GM19035 (cell line): ENCODE measurements around the gene SCO2.

Experiments used
- ATAC-seq: cut with Tn5 transposase; IDR thresholded peaks from one replicate; pipeline ENCODE4 v1.9.1; 2021; ENCODE audit not compliant: unreplicated experiment

Gene SCO2

DNA sequence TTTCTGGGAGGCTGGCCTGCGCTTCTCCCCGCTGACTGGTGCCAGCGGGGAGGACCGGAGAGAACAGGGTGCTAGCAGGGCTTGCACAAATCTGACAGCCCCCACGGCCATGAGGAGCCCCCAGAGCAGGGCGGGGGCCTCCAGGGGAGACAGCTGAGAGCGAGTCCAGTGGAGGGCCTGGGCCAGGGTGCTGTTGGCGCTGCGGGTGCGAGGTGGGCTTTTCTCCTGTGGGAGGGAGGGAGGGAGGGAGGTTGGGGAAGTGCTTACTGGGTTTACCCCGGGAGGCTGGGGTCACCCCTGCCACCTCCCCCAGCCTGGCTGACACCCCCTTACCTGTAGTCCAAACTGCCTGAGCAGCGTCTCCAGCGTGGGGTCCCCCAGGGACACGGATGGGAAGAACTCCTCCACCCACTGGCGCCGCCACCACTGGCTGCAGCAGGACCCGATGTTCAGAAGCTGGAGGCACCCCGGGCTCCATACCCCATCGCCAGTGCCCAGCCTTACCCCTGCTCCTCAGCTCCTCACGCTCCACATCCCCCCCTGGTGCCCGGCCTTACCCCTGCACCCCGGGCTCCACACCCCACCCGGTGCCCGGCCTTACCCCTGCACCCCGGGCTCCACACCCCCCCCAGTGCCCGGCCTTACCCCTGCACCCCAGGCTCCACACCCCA lies 21.8 kb downstream of the SCO2 start:
- no peak for ATAC-seq

DNA sequence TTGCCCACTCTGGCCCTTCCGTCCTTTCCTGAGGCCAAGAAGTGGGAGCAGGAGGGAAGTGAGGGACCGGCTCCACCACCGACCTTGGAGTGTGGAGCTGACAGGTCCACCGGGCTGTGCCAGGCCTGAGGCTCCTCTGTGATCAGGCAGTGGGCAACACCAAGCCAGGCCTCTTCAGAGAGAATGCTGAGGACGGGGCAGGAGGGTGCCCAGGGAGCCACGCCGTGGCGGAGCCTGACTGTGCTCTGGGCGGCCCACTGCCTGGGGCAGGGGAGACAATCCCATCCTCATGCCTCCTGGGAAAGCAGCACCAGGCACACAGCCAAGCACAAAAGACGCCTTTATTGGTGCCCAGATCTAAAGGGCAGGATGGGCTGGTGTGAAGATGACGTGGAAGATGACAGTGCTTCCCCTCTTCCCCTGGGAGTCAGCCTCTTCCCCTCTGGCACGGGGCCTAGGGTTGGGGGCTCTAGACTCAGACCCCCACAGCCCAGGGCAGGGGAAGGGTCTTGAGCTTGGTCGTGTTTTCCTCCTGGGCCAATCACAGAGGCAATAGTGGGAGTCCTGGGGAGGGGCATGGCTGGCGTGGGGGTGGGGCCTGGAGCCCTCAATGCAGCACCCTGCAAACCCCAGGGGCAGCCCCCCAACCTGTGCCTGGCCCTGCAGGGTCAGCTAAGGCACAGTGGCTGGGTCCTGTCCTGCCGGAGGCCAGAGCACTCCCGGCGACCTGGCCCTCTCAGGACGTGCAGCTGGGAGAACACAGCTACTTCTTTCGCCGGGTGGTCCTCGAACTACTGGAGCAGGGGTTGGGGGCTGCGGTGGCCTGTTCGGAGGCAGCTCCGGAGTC lies 22.5 kb downstream of the SCO2 start:
- no peak for ATAC-seq

DNA sequence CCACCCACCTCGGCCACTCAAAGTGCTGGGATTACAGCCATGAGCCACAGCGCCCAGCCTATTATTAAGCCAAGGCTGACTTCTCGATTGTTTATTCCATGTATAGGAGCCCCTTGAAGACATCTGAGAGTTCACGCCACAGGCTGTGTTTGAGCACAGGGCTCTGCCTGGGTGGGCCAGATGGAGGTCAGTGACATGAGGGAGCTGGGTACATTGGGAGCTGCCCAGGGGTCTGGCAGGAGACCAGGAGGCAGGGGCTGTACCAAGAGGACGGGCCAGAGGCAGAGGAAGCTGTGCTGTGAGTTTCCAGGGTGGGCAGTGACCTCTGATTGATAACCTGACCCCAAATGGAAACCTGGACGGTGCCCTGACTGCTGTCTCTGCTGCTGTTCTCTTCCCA lies 23.3 kb downstream of the SCO2 start:
- ATAC-seq: no peak

DNA sequence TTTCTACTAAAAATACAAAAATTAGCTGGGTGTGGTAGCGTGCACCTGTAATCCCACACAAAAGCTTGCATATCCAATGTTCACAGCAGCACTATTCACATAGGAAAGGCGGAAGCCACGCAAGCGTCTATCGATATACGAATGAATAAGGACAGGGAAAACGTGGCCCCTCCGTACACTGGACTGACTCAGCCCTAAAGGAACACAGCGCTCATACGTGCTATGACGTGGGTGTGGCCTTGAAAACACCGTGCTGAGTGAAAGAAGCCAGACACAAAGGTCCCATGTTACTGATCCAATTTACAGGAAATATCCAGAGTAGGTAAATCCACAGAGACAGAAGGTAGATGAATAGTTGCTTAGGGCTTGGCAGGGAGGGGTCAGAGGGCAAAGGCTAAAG lies 24.9 kb downstream of the SCO2 start:
- ATAC-seq: no peak

DNA sequence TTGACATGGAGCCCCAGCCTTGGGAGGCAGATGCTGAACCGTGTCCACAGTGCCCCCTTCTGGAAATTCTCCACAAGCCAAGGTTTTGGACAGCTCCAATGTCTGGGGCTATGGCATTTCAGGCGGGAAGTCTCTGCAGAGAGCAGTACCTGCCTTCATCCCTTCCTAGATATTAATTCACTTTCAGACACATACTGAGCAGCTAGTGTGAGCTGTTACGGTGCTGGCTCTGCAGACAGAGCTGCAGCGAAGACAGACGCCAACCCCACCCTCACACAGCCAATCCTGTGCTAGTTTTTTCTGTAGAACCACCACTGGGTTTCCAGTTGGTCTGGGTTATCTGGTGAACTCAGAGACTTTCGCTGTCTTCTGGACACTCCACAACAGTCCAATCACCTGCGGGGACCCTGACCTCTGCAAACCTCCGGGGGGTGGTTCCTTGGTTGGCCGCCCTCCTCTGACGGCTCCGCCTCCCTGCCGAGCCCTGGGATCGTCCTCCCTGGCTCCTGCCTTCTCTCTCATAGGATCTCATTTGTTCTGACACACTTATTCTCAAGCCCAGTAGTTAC lies 27.0 kb downstream of the SCO2 start:
- ATAC-seq: no peak

DNA sequence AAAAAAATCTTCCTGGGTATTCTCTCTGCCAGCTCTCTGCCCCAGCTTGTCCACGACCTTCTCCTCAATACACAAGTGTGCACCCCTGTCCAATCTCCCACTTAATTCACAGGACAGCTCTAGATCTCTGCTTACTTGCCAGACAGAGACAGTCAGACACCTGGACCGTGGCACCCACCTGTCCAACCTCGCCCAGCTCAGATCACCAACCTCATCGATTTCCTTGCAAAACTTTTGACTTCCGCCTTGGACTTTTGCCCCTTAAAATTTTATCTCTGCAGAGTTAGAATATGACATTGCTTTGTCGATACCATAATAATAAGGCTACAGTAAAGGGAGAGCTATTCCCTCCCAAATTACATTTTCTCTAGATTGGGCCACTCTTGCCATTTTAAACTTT lies 28.3 kb downstream of the SCO2 start:
- no peak for ATAC-seq

DNA sequence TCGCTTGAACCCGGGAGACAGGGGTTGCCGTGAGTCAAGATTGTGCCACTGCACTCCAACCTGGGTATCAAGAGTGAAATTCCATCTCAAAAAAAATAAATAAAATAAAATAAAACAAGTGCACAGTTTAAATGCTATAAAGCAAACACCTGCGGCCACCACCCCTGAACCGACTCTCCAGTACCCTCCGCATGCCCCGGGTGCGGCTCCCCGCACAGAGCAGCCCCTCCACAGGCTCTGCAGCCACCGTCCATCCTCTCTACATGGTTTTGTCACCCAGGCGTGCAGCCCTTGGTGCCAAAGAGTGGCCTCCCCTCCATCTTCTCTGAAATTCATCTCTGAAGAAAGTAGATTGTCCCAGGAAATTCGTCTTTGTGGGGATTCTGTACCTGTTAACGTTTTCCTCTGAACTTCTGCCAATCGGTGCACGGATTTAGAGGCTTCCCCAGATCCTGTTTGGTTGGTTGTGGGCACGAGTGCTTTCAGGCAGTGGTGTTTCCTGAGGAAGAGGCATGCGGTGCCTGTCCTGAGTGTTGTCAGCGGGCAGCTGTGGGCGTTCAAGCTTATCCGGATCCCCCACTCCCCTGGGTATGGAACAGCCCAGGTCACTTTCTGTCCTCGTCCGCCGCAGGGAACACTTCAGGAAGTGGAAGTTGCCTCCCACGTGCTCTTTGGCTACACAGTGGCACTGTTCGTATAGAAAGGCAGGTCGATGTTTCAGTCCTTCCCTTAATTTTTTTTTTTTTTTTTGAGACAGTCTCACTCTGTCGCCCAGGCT lies 34.7 kb downstream of the SCO2 start:
- no peak for ATAC-seq

DNA sequence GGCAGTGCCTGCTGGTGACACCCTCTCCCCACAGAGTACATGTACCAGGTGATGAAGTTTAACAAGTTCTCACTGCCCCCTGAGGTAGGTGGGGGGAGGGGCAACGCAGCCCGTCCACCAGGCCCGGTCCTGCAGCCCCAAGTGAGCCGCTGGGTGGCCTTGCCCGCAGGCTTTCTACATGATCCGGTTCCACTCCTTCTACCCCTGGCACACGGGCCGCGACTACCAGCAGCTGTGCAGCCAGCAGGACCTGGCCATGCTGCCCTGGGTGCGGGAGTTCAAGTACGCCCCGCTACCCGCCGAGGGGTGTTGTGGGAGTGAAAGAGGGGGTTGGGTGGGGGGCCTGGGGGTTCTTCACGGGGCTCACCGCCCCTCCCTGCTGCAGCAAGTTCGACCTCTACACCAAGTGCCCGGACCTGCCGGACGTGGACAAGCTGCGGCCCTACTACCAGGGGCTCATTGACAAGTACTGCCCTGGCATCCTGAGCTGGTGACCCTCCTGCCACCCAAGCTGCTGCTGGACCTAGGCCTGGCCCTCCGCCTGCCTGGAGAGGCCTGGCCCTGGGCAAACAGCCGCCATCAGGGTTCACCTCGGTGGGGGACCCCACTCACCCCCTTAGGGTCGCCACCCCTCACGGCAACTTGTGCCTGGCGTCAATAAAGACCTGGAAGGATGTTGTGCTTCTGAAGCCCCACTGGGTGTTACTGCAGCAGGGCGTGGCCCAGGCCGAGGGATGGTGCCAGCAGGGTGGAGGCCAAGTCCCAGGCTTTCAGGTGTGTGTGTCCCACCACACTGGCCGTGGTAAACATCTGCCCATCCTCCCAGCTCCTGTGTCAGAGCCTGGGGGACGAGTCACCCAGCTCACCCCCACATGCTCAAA lies 35.8 kb downstream of the SCO2 start:
- no peak for ATAC-seq

DNA sequence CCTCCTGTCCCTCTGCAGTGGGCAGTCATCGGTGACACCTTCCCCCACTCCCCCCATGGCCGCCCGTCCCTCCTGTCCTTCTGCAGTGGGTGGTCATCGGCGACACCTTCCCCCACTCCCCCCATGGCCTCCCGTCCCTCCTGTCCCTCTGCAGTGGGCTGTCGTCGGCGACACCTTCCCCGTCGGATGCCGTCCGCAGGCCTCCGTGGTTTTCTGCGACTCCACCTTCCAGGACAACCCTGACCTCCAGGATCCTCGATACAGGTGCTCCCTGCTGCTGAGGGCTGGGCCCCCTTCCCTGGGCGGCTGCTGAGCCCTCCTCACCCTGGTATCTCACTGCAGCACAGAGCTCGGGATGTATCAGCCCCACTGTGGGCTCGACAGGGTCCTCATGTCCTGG lies 36.5 kb downstream of the SCO2 start:
- no peak for ATAC-seq

DNA sequence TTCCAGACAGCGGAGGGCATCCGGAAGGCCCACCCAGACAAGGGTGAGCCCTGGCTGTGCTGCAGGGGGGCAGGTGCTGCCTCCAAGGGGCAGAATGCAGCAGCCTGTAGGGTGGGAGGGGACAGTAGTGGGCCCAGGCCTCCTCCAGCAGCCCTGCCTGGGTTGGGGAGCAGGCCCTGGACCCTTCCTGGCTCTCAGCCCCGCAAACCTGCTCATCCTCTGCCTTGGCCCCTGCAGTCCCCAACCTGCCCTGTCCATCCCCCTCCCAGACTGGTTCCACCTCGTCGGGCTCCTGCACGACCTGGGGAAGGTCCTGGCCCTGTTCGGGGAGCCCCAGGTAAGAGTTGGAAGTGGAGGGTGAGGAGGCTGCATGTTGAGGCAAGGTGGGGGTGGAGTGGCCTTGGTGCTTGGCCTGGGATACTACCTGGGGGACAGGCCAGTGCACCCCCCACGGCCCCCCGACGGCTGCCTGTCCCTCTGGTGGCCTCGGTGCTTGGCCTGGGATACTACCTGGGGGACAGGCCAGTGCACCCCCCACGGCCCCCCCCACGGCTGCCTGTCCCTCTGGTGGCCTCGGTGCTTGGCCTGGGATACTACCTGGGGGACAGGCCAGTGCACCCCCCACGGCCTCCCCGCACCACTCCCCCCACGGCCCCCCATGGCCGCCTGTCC lies 37.3 kb downstream of the SCO2 start:
- ATAC-seq: no peak

DNA sequence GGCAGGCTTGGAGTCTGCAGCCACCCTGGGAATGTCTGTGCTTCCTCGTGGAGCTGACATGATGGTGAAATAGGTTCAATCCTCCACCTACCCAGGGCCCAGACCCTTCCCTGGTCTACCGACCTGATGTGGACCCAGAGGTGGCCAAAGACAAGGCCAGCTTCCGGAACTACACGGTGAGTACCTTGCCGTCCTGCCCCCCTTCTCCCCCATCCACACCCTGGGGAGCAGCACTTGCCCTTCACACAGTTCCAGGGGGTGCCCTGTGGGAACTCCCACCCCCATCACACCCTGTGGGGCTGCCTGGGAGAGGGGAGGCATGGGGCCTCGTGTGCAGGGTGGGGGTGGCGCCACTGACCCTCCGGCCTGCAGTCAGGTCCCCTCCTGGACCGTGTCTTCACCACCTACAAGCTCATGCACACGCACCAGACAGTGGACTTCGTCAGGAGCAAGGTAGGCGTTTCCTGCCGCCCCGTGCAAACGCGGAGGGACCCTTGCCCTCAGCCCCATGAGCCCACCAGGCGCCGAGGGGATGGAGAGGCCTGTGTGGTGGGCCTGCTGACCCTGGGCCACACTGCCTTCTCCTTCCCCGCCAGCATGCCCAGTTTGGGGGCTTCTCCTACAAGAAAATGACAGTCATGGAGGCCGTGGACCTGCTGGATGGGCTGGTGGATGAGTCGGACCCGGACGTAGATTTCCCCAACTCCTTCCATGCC lies 38.0 kb downstream of the SCO2 start:
- no peak for ATAC-seq

DNA sequence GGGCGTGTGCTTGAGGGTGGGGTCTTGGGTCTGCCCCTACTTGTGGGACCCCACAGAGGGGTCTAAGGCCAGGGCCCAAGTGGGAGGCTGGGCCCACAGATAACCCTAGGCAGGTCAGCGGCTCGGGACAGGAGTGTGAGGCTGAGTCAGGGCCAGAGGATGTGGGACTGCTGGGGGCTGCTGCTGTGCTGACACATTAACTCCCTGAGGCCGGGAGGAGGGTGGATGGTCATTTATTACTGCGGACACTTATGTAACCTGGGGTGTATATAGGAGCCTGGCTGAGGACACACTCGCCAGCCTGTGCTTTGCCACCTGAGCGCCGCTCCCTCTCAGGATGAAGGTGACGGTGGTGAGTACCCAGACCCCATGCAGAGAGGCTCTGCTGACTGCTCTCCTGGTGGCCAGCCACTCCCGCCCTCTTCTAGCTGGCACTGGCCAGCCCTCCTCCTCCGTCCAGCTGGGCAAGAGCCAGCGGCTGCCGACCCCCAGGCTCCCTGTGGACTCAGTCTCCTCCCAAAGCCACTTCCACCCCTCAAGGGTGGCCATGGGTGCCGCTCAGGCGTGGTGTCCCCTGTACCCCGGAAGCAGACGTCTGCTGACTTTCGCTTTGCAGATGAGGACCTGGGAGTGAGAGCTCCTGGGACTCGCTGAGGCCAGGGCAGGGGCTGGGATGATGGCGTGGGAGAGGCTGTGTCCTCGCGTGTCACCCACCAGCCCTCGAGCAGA lies 38.7 kb downstream of the SCO2 start, which contains the start of gene MIOX:
TSS of gene MIOX (plus strand) at position 299 of the 729 bp plus-strand sequence. CDS start at position 338, 39 bp downstream.
- ATAC-seq: no peak

DNA sequence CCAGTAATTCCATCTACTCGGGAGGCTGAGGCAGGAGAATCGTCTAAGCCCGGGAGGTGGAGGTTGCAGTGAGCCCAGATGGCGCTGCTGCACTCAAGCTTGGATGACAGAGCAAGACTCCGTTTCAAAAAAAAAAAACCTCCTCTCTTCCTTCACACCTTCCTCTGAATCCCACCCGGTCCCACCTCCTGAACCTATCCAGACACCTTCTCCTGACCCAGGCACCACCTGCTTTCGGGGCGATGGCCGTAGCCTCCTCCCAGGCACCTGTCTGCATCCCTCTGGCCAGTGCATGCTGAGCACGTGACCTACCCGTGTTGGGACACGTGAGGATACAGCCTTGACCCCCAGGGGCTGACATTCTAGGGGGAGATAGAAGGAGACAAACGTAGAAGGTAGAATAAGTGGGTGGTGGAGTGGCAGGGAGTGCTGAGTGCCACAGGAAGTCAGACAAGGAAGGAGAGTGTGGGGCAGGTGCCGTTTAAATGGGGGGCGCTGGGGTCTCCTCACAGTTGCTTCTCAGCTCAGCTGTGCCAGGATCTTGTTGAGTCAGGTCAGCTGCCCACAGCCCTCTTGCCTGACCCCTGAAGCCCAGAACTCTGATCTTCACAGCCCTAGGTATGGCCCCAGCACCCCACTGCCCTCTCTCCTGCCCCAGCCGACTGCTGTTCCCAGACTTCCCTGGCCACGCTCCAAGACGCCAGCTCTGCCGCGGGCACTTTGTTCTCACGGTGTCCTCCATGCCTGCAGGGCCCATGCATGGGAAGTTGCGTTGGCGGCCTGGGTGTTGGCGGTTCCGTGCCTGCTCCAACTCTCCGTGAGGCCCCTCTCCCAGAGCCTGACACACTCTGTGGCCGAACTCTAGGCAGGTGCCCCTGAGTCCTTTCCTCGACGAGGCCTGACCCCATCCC lies 39.9 kb downstream of the SCO2 start:
- ATAC-seq: no peak

DNA sequence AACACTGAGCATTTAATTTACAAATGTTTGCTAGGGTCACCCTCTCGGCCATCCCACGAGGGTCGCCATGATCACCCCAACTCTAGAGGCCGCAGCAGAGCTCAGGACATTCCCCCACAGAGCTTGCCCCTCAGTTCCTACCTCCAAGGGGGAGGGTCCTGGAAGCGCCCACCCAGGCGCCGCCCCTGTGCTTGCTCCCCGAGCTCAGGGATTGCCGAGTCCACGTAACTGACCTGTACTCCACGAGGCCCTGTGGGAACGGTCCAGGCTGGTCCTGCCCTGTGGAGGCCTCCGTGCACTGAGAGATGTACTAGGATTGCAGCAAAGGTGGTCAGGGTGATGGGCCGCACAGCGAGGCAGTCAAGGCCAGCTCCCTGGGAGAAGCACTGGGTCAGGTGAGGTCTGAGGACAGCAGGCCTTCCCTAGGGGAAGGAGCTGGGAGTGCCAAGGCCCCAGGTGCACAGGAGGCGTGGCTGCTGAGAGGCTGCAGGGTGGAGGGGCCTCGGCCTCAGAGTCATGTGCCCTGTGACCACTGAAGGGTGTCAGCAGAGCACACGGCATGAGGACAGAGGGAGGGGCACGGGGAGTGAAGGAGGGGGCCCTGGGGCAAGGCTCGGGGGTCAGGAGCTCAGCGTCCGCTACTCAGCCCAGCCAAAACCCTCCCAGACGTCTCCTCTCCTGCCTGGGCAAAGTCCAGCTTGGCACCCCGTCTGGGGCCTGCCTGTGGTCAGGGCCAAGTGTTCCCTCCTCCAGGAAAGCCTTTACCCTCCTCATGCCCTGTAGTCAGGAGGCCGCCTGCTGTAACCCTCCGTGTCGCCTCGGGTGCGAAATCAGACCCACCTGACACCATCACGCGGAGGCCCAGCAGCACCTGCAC lies 41.2 kb downstream of the SCO2 start:
- ATAC-seq: no peak

DNA sequence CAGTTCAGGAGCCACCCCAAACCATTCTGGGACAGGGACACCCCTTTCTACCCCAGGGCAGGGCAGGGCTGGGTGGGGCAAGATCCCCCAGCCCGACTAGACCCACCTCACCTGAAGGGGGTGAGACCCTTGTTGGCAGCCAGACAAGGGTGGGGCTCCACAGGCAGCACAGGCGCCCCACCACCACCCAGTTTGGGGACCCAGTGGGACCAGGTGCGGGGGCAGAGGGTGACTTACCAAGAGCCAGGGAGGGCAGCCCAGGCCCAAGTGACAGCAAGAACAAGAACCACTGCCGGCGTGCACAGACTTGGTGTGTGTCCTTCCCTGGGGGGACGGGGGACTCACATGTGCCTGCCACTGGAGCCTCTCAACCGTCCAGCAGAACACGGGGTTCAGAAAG lies 41.8 kb downstream of the SCO2 start:
- ATAC-seq: no peak

DNA sequence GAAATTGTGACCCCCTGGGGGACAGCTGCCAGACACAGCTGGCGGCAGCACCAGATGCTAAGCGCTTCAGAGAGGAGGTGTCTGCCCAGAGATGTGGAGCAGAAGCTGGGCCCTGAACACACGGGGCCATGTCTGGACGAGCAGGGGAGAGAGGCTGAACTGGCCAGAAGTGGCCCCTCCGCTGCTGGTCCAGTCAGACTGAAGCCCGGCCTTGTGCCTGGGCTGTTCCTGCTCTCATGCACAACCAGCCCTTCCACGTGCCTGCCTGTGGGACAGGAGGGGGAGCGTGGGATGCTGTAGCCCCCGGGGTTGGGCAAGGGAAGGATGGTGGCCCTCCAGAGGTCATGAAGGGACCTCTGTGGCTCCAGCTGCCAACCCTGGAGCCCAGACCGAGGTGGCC lies 42.3 kb downstream of the SCO2 start:
- ATAC-seq: no peak
